ENCODE measurements around the gene AQP12B. TPM values are rescaled to one million over a fixed set of nuclear protein-coding genes. Genes with fewer than 3 reads are reported as not detected.

Gene AQP12B
- total RNA-seq, 1 experiment from 2014 or later = not detected

DNA sequence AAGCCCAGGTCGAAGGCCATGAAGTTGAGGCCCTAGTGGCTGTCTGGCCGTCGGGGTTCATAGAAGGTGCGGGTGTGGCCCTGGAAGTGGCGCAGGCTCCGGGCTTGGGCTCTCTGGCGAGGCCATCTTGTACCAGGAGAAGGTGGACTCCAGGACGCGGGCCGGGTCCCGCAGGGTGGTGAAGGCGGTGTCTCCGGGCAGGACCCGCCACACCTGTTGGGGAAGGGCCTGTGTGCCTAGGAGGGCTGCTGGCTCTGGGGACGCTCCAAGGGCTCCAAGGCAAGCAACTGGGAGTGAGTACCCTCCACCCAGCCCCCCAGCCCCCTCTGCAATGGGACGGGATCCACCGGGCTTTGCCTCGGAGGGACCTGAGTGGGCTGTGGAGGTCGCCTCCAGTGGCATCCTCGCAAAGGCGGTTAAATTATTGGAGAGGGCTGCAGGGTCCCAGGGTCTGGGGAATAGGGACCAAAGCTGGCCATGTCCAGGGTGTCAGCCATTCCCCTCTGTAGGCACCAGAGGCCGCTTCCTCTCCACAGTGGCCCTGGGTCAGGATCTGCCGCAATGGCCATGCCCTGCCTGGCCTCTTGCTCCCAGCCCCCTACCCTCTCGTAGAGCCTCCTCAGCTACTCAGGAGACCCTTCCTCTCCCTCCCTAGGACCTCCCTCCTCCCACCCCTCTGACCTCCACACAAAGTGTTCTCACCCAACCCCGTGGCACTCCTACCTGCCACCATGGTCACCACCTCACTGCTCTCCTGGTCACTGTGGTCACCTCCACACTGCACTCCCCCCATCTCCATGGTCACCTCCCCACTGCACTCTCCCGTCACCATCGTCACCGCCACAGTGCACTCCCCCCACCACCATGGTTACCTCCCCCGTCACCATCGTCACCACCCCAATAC lies 19.3 kb upstream of the AQP12B start:
- H3K23me2 ChIP-seq (ENCODE audit: insufficient read length, low read depth, low read length, poor library complexity, severe bottlenecking) = no peaks in the 10 kb centered on the region
- H3K27ac ChIP-seq (ENCODE audit: insufficient read length, low read depth, low read length) = no peak overlapping the region
- no peak overlapping the region for H3K27ac Mint-ChIP-seq
- no peak overlapping the region for H3K4ac ChIP-seq (ENCODE audit: low read depth, low read length)
- no peak for DNase-seq
- no peaks in the 10 kb centered on the region; a peak in 1 of 4 replicates for H3K4me1 Mint-ChIP-seq
- no peak overlapping the region for H2BK15ac ChIP-seq (ENCODE audit: low read depth, low read length)
- H3K9ac ChIP-seq (ENCODE audit: extremely low read depth, insufficient read length, low read length) = no peak overlapping the region
- H4K20me1 ChIP-seq (ENCODE audit: control insufficient read depth, insufficient read depth, insufficient read length) = no peaks in the 10 kb centered on the region
- no peak overlapping the region for H4K5ac ChIP-seq (ENCODE audit: insufficient read length, low read depth, low read length)
- no peak overlapping the region for H2AK5ac ChIP-seq (ENCODE audit: insufficient read length, low read length)
- H3K18ac ChIP-seq (ENCODE audit: insufficient read length, low read depth, low read length) = no peak overlapping the region
- H2BK20ac ChIP-seq (ENCODE audit: low read depth, low read length, poor library complexity, severe bottlenecking) = no peak overlapping the region
- no peaks in the 10 kb centered on the region for H3K36me3 Mint-ChIP-seq (ENCODE audit: insufficient read depth in 1 of 3, low read depth in 3 of 3)
- no peaks in the 10 kb centered on the region for H3K9me3 ChIP-seq (ENCODE audit: control insufficient read depth, low read depth, low read length)
- H3K4me1 ChIP-seq (ENCODE audit: insufficient read depth, low read length) = no peaks in the 10 kb centered on the region
- no peak overlapping the region for H2BK12ac ChIP-seq (ENCODE audit: insufficient read length, low read depth, low read length)
- no peak overlapping the region for H3K23ac ChIP-seq (ENCODE audit: insufficient read length, low read depth, low read length)
- no peak overlapping the region for H4K8ac ChIP-seq (replicated peaks; ENCODE audit: insufficient read length, low read depth, low read length)
- no peak overlapping the region for H2AFZ ChIP-seq (ENCODE audit: low read length)
- no peak for TF ChIP-seq CTCF (conservative IDR thresholded peaks at IDR 0.05)
- no peak overlapping the region for H2BK5ac ChIP-seq (ENCODE audit: insufficient read length, low read length)
- H3K27me3 ChIP-seq (ENCODE audit: insufficient read depth, low read length) = no peaks in the 10 kb centered on the region
- no CpG with 5 or more reads among the region's 30 CpGs for WGBS (ENCODE audit: extremely low coverage, insufficient read length, low lambda C conversion rate)
- no peak overlapping the region for H4K91ac ChIP-seq (ENCODE audit: insufficient read length, low read depth, low read length)
- H3K27me3 Mint-ChIP-seq (ENCODE audit: low read depth) = peaks cover 8% of the 10 kb centered on the region
- no peaks in the 10 kb centered on the region for H3K9me3 Mint-ChIP-seq
- no peak overlapping the region for H3K4me3 Mint-ChIP-seq
- H3K79me2 ChIP-seq (ENCODE audit: insufficient read depth, low read length) = no peaks in the 10 kb centered on the region
- no peak overlapping the region for H3K4me2 ChIP-seq (ENCODE audit: insufficient read depth, insufficient read length, low read length)
- H2BK120ac ChIP-seq (ENCODE audit: low read depth, low read length, poor library complexity, severe bottlenecking) = no peak overlapping the region
- H3K79me1 ChIP-seq (ENCODE audit: insufficient read depth, low read depth, low read length, poor library complexity, severe bottlenecking) = no peaks in the 10 kb centered on the region
- H3K14ac ChIP-seq (ENCODE audit: insufficient read depth, low read length) = no peak overlapping the region
- no peak overlapping the region for H3T11ph ChIP-seq (ENCODE audit: low read length)
- H3K56ac ChIP-seq (ENCODE audit: insufficient read length, low read depth, low read length) = no peak overlapping the region
